ENCODE data around the gene RNASEH1.

RNASEH1 gene

DNA sequence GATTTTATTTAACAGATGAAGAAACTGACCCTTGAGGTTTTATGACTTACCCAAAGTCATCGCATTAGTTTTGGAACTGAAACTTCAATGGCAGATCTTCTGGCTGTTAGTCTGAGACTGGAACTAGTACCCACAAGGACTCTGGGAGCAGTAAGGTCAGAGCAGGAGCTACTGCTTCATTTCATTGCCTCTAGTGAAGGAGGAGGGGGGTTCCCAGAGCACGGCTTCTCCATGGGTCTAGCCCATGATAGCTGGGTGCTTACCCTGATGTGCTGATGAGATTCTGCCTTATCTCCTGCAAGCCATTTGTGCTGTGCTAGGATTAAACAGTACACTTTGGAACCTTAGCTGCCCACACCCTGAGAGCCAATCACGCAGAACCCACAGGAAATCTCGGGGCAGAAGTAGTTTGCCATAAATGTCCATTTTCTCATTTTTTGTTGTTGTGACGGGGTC lies 5.4 kb upstream of the RNASEH1 start:
- H3K9ac ChIP-seq (ENCODE audit: low read depth, low read length, poor library complexity, severe bottlenecking), result no peak overlapping the region
- no peak overlapping the region for H3K4me3 ChIP-seq (ENCODE audit: low read length, poor library complexity, severe bottlenecking)
- no peak overlapping the region for H3K4me2 ChIP-seq (ENCODE audit: low read depth, low read length, poor library complexity, severe bottlenecking)
- no peak overlapping the region for H2AFZ ChIP-seq (ENCODE audit: low read length)
- no peaks in the 10 kb centered on the region for H3K27me3 ChIP-seq (ENCODE audit: insufficient read depth, low read length, poor library complexity, severe bottlenecking)
- H3K4me1 ChIP-seq (ENCODE audit: insufficient read depth, low read length, poor library complexity, severe bottlenecking), result peaks cover 16% of the 10 kb centered on the region
- H3K79me2 ChIP-seq (ENCODE audit: insufficient read depth, low read length), result peaks cover 9% of the 10 kb centered on the region
- H3F3A ChIP-seq (ENCODE audit: low read depth), result no peaks in the 10 kb centered on the region
- H3K36me3 ChIP-seq (ENCODE audit: insufficient read depth, low read length), result no peaks in the 10 kb centered on the region
- no peaks in the 10 kb centered on the region for H3K9me2 ChIP-seq (replicated peaks; ENCODE audit: low read depth, low read length)
- H3K9me3 ChIP-seq (ENCODE audit: insufficient read depth, low read depth, low read length), result no peaks in the 10 kb centered on the region
- TF ChIP-seq EZH2phosphoT487 (IDR thresholded peaks at IDR 0.05; ENCODE audit: borderline replicate concordance), result no peak
- TF ChIP-seq, protein P1, sequence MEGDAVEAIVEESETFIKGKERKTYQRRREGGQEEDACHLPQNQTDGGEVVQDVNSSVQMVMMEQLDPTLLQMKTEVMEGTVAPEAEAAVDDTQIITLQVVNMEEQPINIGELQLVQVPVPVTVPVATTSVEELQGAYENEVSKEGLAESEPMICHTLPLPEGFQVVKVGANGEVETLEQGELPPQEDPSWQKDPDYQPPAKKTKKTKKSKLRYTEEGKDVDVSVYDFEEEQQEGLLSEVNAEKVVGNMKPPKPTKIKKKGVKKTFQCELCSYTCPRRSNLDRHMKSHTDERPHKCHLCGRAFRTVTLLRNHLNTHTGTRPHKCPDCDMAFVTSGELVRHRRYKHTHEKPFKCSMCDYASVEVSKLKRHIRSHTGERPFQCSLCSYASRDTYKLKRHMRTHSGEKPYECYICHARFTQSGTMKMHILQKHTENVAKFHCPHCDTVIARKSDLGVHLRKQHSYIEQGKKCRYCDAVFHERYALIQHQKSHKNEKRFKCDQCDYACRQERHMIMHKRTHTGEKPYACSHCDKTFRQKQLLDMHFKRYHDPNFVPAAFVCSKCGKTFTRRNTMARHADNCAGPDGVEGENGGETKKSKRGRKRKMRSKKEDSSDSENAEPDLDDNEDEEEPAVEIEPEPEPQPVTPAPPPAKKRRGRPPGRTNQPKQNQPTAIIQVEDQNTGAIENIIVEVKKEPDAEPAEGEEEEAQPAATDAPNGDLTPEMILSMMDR (conservative IDR thresholded peaks at IDR 0.05; ENCODE audit: low read length), result no peak
- no peaks in the 10 kb centered on the region for H4K20me1 ChIP-seq (ENCODE audit: insufficient read depth, low read length, poor library complexity, severe bottlenecking)

DNA sequence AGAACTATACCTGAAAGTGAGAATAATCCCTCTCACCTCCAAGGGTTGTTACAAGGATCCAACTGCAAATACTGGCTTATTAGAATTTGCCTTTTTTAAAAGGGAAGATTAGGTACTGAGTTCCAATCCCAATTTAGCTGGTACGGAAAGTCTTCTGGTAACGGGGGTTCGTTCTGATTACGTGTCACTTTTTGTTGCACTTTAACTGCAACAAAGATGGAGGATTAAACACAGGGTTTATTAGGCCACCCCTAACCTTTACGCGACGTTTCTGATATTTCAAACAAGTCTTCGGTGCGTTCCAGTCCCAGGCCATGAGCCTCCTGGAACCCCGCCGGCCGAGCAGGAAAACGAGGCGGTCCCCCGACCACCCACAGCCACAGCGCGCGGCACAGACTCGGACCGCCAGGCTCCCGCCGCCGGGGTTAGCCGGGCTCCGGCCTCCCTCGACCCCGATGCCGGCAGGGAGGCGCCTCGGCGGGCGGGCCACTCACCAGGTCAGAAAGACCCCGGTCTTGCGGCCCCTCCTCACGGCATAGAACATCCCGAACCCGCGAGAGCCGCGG lies 411 bp downstream of the RNASEH1 start:
- Histone ChIP-seq H4K20me1 (ENCODE audit: insufficient read depth, low read length, poor library complexity, severe bottlenecking) (peaks cover 20% of the 10 kb centered on the region), H3F3A (ENCODE audit: low read depth) (no peaks in the 10 kb centered on the region), H3K9me2 (replicated peaks; ENCODE audit: low read depth, low read length) (no peaks in the 10 kb centered on the region), H3K27me3 (ENCODE audit: insufficient read depth, low read length, poor library complexity, severe bottlenecking) (no peaks in the 10 kb centered on the region), H3K9ac (ENCODE audit: low read depth, low read length, poor library complexity, severe bottlenecking) (peak overlapping the region; percentile 92), H3K36me3 (ENCODE audit: insufficient read depth, low read length) (peaks cover 18% of the 10 kb centered on the region; the same call in 1 of the 2 replicates), H3K4me3 (ENCODE audit: low read length, poor library complexity, severe bottlenecking) (peak overlapping the region; percentile 98), H3K4me1 (ENCODE audit: insufficient read depth, low read length, poor library complexity, severe bottlenecking) (peaks cover 23% of the 10 kb centered on the region), H3K79me2 (ENCODE audit: insufficient read depth, low read length) (peaks cover 60% of the 10 kb centered on the region), H2AFZ (ENCODE audit: low read length) (peak overlapping the region; percentile 68), H3K9me3 (ENCODE audit: insufficient read depth, low read depth, low read length) (no peaks in the 10 kb centered on the region), H3K4me2 (ENCODE audit: low read depth, low read length, poor library complexity, severe bottlenecking) (peak overlapping the region; percentile 95)
- TF ChIP-seq, protein P1 (conservative IDR thresholded peaks at IDR 0.05; ENCODE audit: low read length), result no peak
- no peak for TF ChIP-seq EZH2phosphoT487 (IDR thresholded peaks at IDR 0.05; ENCODE audit: borderline replicate concordance)

DNA sequence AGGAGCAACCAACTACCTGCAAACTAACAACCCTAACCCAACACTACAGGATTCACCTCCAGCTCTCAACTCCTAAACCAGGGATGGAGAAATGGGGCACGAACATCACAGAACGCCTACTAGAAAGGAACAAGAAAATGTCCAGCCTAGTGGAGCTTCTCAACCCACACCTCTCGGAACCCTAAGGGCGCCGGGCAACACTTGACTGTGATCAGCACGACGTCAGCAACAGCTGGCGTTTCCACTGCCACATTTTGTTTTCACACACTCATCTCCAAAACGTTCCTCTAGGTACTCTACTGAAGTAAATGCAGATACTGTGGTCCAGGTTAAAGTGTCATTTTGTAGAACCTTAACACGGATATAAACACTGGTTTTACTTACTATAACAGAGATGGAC lies 4.2 kb downstream of the RNASEH1 start:
- Histone ChIP-seq H3K4me3 (ENCODE audit: low read length, poor library complexity, severe bottlenecking) (no peak overlapping the region), H3K36me3 (ENCODE audit: insufficient read depth, low read length) (peaks cover 48% of the 10 kb centered on the region; the same call in 1 of the 2 replicates), H3K9me3 (ENCODE audit: insufficient read depth, low read depth, low read length) (no peaks in the 10 kb centered on the region), H3K4me1 (ENCODE audit: insufficient read depth, low read length, poor library complexity, severe bottlenecking) (peaks cover 18% of the 10 kb centered on the region), H3K27me3 (ENCODE audit: insufficient read depth, low read length, poor library complexity, severe bottlenecking) (no peaks in the 10 kb centered on the region), H4K20me1 (ENCODE audit: insufficient read depth, low read length, poor library complexity, severe bottlenecking) (peaks cover 20% of the 10 kb centered on the region), H2AFZ (ENCODE audit: low read length) (no peak overlapping the region), H3K79me2 (ENCODE audit: insufficient read depth, low read length) (peaks cover 54% of the 10 kb centered on the region), H3F3A (ENCODE audit: low read depth) (no peaks in the 10 kb centered on the region), H3K9ac (ENCODE audit: low read depth, low read length, poor library complexity, severe bottlenecking) (peak overlapping the region; percentile 18), H3K4me2 (ENCODE audit: low read depth, low read length, poor library complexity, severe bottlenecking) (no peak overlapping the region), H3K9me2 (replicated peaks; ENCODE audit: low read depth, low read length) (no peaks in the 10 kb centered on the region)
- TF ChIP-seq EZH2phosphoT487 (IDR thresholded peaks at IDR 0.05; ENCODE audit: borderline replicate concordance), result no peak
- TF ChIP-seq, protein P1 (conservative IDR thresholded peaks at IDR 0.05; ENCODE audit: low read length), result no peak

All from Loucy (cell line).